Measurements from ENCODE around the gene SMPD3.

Gene SMPD3

GRCh38 chr16:68371706-68372380, 76.5 kb downstream of the SMPD3 start:
- DNase-seq (ENCODE audit: low read depth in 1 of 2, low spot score in 1 of 2): no peak

DNA sequence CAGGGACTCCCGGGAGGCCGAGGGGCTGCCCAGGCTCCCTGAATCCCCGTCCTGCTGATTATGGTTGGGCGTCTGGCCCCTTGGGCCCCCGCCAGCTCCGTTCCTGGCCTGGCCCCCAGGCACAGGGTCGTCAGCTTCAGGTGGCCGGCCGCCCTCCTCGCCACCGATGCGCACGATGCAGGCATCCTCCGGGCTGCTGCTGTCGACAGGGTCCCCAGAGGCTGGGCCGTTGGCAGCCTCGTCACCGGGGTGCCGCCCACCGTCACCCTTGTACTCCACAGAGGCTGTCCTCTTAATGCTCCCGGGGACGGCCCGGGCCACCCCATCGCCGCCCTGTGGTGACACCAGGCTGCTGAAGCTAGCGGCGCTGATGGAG, 77.0 kb downstream of the SMPD3 start:
- DNase-seq (ENCODE audit: low read depth in 1 of 2, low spot score in 1 of 2): no peak

DNA sequence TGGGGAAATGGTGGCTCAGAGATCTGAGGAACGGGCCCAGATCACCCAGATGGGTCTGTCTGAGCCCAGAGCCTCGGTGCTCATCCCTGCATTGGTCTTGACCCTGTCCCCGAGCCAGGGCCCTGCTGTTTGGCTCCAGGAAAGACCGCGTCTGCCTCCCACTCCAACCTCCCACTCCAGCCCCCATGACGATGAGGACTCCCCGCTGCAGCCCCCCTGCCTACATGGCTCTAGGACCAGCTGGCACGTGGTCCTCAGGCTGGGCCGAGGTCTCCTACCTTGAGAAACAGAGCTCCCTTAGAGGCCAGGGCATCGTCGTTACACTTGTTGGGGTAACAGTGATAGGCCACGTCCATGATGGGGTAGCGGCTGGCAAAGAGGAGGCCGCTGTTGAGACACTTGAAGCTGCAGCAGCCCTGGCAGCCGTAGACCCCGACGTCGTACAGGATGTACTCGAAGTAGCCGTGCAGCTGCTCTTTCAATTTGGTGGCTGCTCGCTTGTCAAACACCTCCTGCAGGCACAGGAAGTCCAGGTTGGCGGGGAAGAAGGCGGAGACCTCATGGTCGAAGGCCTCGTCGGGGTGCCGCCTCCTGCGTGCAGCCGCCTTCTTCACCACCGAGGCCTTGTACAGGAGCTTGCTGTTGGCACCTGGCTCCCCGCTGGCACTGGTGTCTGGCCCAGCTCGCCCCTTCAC, 77.6 kb downstream of the SMPD3 start:
- DNase-seq (ENCODE audit: low read depth in 1 of 2, low spot score in 1 of 2): peak in 1 of 2 donors; percentile 9

- no peak for DNase-seq (ENCODE audit: low read depth in 1 of 2, low spot score in 1 of 2)
Observed at GRCh38 chr16:68369697-68370580, 78.4 kb downstream of the SMPD3 start.

- no peak for DNase-seq (ENCODE audit: low read depth in 1 of 2, low spot score in 1 of 2)
Observed at GRCh38 chr16:68369168-68369567, 79.1 kb downstream of the SMPD3 start.

- no peak for DNase-seq (ENCODE audit: low read depth in 1 of 2, low spot score in 1 of 2)
Observed at GRCh38 chr16:68368301-68368888, 79.9 kb downstream of the SMPD3 start.

- DNase-seq (ENCODE audit: low read depth in 1 of 2, low spot score in 1 of 2): no peak
Observed at GRCh38 chr16:68367891-68368290, 80.4 kb downstream of the SMPD3 start.

DNA sequence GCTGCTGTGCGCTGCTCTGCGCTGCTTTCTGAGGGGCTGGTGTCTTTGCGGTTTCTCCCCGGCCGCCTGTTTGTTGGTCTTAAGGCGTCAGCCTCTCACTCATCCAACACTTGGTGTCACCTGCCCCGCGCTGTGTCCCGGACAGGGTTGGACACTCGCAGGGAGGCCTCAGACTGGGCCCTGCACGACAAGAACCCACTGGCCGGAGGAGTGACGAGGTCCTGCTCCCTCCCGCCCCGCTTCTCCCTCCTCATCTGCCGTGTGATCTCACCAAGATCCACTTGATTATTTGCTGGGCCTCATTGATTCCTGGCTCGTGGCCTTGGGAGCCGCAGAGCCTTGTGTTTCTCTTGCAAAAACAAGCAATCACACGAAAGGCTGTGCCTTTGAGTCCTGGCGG, 80.9 kb downstream of the SMPD3 start:
- no peak for DNase-seq (ENCODE audit: low read depth in 1 of 2, low spot score in 1 of 2)

- DNase-seq (ENCODE audit: low read depth in 1 of 2, low spot score in 1 of 2): peak in 1 of 2 donors; percentile 21
Observed at GRCh38 chr16:68367030-68367429, 81.3 kb downstream of the SMPD3 start.

DNA sequence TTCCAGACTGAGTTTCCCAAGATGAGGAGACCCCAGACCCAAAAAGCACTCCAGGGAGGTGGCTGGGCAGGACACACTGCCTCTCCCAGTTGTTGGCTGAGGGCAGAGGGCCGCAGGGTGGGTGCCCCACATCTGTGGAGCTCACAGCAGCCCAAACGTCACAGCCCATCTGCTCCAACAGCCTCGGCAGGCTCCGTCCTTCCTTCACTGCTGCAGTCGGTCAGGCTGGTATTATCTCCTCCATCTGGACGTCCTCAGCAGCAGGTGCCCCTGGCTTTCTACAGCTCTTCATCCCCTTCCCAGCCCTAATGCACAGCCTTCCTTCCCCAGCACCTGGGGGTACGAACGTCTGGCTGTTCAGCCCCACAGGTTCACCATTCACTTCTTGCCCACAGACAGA, 82.2 kb downstream of the SMPD3 start:
- no peak for DNase-seq (ENCODE audit: low read depth in 1 of 2, low spot score in 1 of 2)

DNA sequence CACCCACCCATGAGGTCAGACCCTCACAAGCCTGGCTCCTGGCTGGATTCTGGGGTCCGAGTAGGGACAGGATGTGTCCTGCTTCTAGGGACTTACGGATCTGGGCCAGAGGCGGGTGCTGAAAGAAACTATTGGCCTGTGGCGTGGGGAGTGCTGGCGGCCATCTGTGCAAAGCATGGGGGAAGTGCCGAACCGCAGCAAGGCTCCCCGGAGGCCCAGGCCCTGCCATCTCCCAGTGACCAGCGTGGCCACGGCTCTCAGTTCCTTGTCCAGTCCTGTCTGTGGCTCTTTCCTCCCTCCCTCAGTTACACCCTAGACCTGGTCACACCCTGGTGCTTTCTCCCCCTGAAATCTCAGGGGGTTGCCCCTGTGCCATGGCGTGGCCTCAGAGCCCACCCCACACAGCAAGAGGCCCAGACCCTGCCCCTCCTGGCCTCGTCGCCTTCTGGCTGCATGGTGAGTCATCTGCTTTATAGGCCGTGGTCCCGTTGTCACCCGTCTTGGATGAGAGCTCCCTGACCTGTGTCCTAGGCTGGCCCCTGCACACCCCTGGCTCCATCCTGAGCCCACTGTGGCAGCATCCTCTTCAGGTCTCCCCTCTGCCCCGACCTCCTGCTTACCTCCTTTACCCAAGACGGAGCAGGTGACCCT, 83.0 kb downstream of the SMPD3 start:
- no peak for DNase-seq (ENCODE audit: low read depth in 1 of 2, low spot score in 1 of 2)

- DNase-seq (ENCODE audit: low read depth in 1 of 2, low spot score in 1 of 2): no peak
Observed at GRCh38 chr16:68364561-68364998, 83.7 kb downstream of the SMPD3 start.

DNA sequence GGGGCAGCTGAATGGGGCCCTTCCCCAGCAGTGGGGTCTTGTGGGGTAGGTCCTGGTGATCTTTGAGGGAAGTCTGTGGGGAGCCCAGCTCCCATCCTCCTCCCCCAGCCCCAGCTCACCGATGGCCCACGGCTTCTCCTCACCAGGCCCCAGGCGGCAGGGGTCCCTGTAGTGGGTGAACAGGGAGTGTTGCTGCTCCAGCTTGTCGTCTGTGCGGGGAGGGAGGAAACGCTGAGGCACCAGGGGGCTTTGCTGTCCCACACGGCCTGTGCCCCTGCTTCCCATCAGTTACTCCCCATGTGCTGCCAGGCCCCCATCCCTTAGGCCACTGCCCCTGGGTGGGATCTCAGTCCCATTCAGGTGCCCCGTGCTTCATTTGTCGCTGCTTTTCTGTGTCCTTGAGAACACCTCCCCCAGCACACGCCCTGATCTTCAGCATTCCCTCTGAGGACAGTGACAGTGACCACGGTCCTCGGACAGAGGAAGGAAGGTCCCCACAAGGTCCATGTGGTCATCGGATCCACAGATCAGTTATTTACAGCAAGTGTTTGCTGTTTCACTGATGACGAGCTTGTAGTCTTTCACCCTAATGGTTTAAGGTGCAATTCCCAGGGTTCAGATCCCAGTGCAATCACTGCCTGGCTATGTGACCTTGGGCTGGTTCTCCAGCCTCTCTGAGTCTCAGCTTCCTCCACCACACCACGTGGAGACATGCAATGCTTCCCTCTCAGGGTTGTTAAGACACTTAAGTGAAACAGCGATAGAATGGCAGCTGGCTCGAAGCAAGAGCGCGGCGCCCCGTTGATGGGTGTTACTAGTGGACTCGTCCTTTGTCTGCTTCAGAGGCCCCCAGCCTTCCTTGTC, 84.4 kb downstream of the SMPD3 start:
- no peak for DNase-seq (ENCODE audit: low read depth in 1 of 2, low spot score in 1 of 2)

DNA sequence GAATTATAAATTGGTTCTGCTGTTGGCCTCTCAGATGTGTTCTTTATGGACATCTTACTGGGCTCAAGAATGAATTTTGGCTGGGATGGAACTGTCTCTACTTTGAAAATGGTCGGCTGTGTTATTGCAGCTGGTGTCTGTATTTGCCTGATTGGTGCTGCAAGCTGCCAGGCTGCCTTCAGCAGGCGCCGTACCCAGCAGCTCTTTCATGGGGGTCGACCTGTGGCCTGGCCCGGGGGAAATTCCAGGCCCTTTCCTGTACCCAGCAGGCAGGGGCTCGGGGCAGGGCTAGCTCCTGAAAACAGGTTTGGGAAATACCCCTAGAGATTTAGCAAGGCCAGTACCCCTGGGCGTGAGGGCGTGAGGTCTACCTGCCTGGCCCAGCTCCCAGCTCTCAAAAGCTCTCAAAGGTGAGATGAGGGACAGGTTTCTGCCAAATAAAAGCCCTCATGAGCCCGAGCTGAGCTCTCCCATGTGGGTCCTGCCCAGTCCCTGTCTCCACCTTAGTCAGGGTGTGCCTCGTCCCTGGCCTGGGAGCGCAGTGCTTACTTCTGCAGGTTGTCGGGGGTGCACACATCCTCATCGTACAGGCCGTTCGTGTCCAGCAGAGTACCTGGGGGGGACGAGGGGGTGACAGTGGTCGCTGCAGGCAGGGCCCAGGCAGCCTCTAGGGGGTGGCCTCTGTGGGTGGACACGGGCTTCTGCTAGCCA, 85.2 kb downstream of the SMPD3 start:
- DNase-seq (ENCODE audit: low read depth in 1 of 2, low spot score in 1 of 2): no peak

DNA sequence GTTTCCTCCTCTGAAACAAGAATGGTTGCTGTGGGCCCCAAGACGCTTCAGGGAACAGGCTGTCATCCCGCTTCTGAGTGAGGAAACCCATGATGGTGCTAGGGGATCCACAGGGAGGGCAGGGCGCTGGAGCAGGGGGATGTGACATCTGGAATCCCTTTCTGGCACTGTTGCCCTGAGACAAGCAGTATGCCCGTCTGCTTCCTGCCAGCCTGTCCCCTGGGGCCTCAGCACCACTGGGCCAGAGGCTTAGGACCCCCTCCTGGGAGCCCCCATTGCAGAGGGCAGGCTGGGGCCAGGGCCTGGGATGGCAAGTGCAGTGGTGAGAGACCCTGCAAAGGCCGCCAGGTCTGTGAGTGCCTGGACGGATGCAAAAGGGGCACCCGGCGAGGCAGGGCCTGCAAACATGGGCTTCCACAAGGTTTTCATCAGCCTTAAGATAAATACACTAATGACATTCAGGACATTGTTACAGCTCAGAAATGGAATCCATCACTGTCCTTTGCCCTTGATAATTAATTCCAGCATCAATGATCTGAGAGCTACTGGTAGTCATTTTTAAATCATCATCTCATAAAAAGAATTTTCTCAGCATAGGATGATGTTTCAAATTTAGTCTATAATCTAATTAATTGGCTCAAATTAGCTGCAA, 85.9 kb downstream of the SMPD3 start:
- DNase-seq (ENCODE audit: low read depth in 1 of 2, low spot score in 1 of 2): no peak

- no peak for DNase-seq (ENCODE audit: low read depth in 1 of 2, low spot score in 1 of 2)
Observed at GRCh38 chr16:68361485-68361884, 86.8 kb downstream of the SMPD3 start.

GRCh38 chr16:68360956-68361355, 87.4 kb downstream of the SMPD3 start:
- no peak for DNase-seq (ENCODE audit: low read depth in 1 of 2, low spot score in 1 of 2)

- no peak for DNase-seq (ENCODE audit: low read depth in 1 of 2, low spot score in 1 of 2)
Observed at GRCh38 chr16:68360547-68360946, 87.8 kb downstream of the SMPD3 start.
